IMR-90 (cell line): ENCODE data around the gene GABBR2. TPM values are rescaled to one million over a fixed set of nuclear protein-coding genes. Genes with fewer than 3 reads are reported as not detected.

ENCODE experiments used
- ATAC-seq: fragments of 200-7000 bp; cut with Tn5 transposase; 2 replicates; pipeline ENCODE4 v1.9.1; 2020; ENCODE audit warnings: low read depth, mild to moderate bottlenecking, moderate library complexity
- BruUV-seq: library from RNA; stranded (reverse); fragments of 400-500 nt; replicated peaks from 2 replicates; lab custom pipeline; 2021; lab: Mats Ljungman, UMichigan
- CTCF ChIA-PET: fragments of 300-600 bp; formaldehyde crosslinking; extraction: SDS; loops from one replicate; lab custom pipeline; 2021; ENCODE audit warnings: antibody characterized with exemption; lab: Yijun Ruan, JAX
- POLR2A ChIA-PET: fragments of 300-600 bp; sonication (Branson Sonifier 250); formaldehyde crosslinking; loops from one replicate; lab custom pipeline; 2022; ENCODE audit warnings: antibody characterized with exemption; ENCODE audit not compliant: unreplicated experiment; lab: Charles Lee
- DNase-seq: peaks from one replicate; pipeline ENCODE4 v3.0.0; 2013
- H2AFZ ChIP-seq: replicated peaks from 2 replicates; pipeline ENCODE3; 2013; ENCODE audit warnings: low read length, mild to moderate bottlenecking; ENCODE audit not compliant: poor library complexity
- H2AK5ac ChIP-seq: 2 replicates; pipeline ENCODE4 v1.6.1; 2013; ENCODE audit warnings: low read depth, low read length, inconsistent platforms
- H2AK9ac ChIP-seq: replicated peaks from 2 replicates; pipeline ENCODE3; 2013; ENCODE audit warnings: mild to moderate bottlenecking, low read depth, low read length, moderate library complexity; ENCODE audit not compliant: poor library complexity
- H2BK120ac ChIP-seq: 2 replicates; pipeline ENCODE4 v1.6.1; 2013; ENCODE audit warnings: low read depth, low read length, inconsistent platforms
- H2BK15ac ChIP-seq: 3 replicates; pipeline ENCODE4 v1.6.1; 2013; ENCODE audit warnings: low read depth, low read length, inconsistent platforms
- H2BK20ac ChIP-seq: 2 replicates; pipeline ENCODE4 v1.6.1; 2013; ENCODE audit warnings: low read depth, mild to moderate bottlenecking, inconsistent platforms, low read length, moderate library complexity
- H2BK5ac ChIP-seq: 2 replicates; pipeline ENCODE4 v1.6.1; 2013; ENCODE audit warnings: mild to moderate bottlenecking, low read depth, low read length, inconsistent platforms; ENCODE audit not compliant: poor library complexity, severe bottlenecking
- H3K14ac ChIP-seq: replicated peaks from 2 replicates; pipeline ENCODE4 v1.6.1; 2013; ENCODE audit warnings: low read depth, low read length, inconsistent platforms
- H3K18ac ChIP-seq: 2 replicates; pipeline ENCODE4 v1.6.1; 2013; ENCODE audit warnings: low read depth, low read length, control low read depth
- H3K23ac ChIP-seq: 2 replicates; pipeline ENCODE4 v1.6.1; 2013; ENCODE audit warnings: low read depth, low read length, inconsistent platforms
- H3K27ac ChIP-seq: 2 replicates; pipeline ENCODE4 v1.5.1; 2013; ENCODE audit warnings: mild to moderate bottlenecking, control low read depth, low read length; ENCODE audit not compliant: insufficient read depth
- H3K27me3 ChIP-seq: 2 replicates; pipeline ENCODE4 v1.6.1; 2013; ENCODE audit warnings: low read length; ENCODE audit not compliant: control insufficient read depth, insufficient read depth
- H3K36me3 ChIP-seq: 2 replicates; pipeline ENCODE4 v1.6.1; 2013; ENCODE audit warnings: low read length, mixed read lengths; ENCODE audit not compliant: control insufficient read depth, insufficient read depth
- H3K4ac ChIP-seq: 2 replicates; pipeline ENCODE4 v1.6.1; 2013; ENCODE audit warnings: low read depth, low read length, inconsistent platforms
- H3K4me1 ChIP-seq: 2 replicates; pipeline ENCODE4 v1.6.1; 2013; ENCODE audit warnings: low read length, mixed read lengths; ENCODE audit not compliant: control insufficient read depth, insufficient read depth
- H3K4me2 ChIP-seq: 2 replicates; pipeline ENCODE4 v1.6.1; 2013; ENCODE audit warnings: low read depth, mild to moderate bottlenecking, control low read depth, low read length, moderate library complexity
- H3K4me3 ChIP-seq: 2 replicates; pipeline ENCODE4 v1.5.1; 2013; ENCODE audit warnings: low read depth, mild to moderate bottlenecking, control low read depth, low read length, moderate library complexity; ENCODE audit not compliant: insufficient read depth
- H3K56ac ChIP-seq: 2 replicates; pipeline ENCODE4 v1.6.1; 2013; ENCODE audit warnings: low read length, inconsistent platforms; ENCODE audit not compliant: insufficient read depth; ENCODE audit errors: extremely low read depth
- H3K79me1 ChIP-seq, 2 experiments: 2 replicates each; pipeline ENCODE4 v1.6.1; 2013; ENCODE audit warnings: low read length in 2 of 2, inconsistent platforms in 1 of 2, low read depth in 1 of 2
- H3K9ac ChIP-seq: 2 replicates; pipeline ENCODE4 v1.6.1; 2013; ENCODE audit warnings: low read depth, low read length, control low read depth
- H3K9me1 ChIP-seq: 2 replicates; pipeline ENCODE4 v1.6.1; 2013; ENCODE audit warnings: low read length, inconsistent platforms; ENCODE audit not compliant: insufficient read depth
- H3K9me3 ChIP-seq: 2 replicates; pipeline ENCODE4 v1.6.1; 2013; ENCODE audit warnings: low read length; ENCODE audit not compliant: control insufficient read depth, insufficient read depth
- H4K20me1 ChIP-seq: 2 replicates; pipeline ENCODE4 v1.6.1; 2013; ENCODE audit warnings: low read length, inconsistent platforms; ENCODE audit not compliant: insufficient read depth
- H4K5ac ChIP-seq: 2 replicates; pipeline ENCODE4 v1.6.1; 2013; ENCODE audit warnings: mild to moderate bottlenecking, low read depth, low read length, control low read depth
- H4K8ac ChIP-seq, 2 experiments: 2 replicates each; pipeline ENCODE4 v1.6.1; 2013; ENCODE audit warnings: low read depth in 2 of 2, low read length in 2 of 2, control low read depth in 1 of 2, inconsistent platforms in 1 of 2
- H4K91ac ChIP-seq: 2 replicates; pipeline ENCODE4 v1.6.1; 2013; ENCODE audit warnings: low read depth, low read length, inconsistent platforms; ENCODE audit not compliant: insufficient read depth
- CEBPB ChIP-seq: IDR thresholded peaks from 2 replicates; pipeline ENCODE4 v1.6.1; 2012; ENCODE audit warnings: low read depth, low read length, improper control_type of control experiment
- CHD1 ChIP-seq: IDR thresholded peaks from 2 replicates; pipeline ENCODE4 v1.6.1; 2012; ENCODE audit warnings: low read depth, low read length, improper control_type of control experiment
- CTCF ChIP-seq: conservative IDR thresholded peaks from 2 replicates; pipeline ENCODE4 v1.5.1; 2012; ENCODE audit warnings: mild to moderate bottlenecking, low read depth, low read length, improper control_type of control experiment
- ELK1 ChIP-seq: fragments of 150-350 bp; IDR thresholded peaks from 2 replicates; pipeline ENCODE4 v1.6.1; 2016; ENCODE audit warnings: low read depth, mild to moderate bottlenecking, low read length, moderate library complexity, borderline replicate concordance
- FOS ChIP-seq: fragments of 150-350 bp; IDR thresholded peaks from 2 replicates; pipeline ENCODE4 v1.6.1; 2016; ENCODE audit warnings: low read depth, low read length
- MAFK ChIP-seq: IDR thresholded peaks from 2 replicates; pipeline ENCODE4 v1.6.1; 2012; ENCODE audit warnings: low read depth, low read length, improper control_type of control experiment
- MXI1 ChIP-seq: IDR thresholded peaks from 2 replicates; pipeline ENCODE4 v1.6.1; 2012; ENCODE audit warnings: low read depth, mild to moderate bottlenecking, low read length, moderate library complexity, borderline replicate concordance
- RCOR1 ChIP-seq: IDR thresholded peaks from 2 replicates; pipeline ENCODE4 v1.6.1; 2012; ENCODE audit warnings: mild to moderate bottlenecking, low read length, improper control_type of control experiment; ENCODE audit not compliant: insufficient replicate concordance
- USF2 ChIP-seq: fragments of 150-350 bp; IDR thresholded peaks from 2 replicates; pipeline ENCODE4 v1.6.1; 2017; ENCODE audit warnings: mild to moderate bottlenecking, antibody characterized with exemption, low read length, low read depth
- WGBS, 2 experiments: methylation state at CpG; one replicate each; pipeline versions ENCODE4 v1.1.5 to v1.1.7; 2013; ENCODE audit warnings: missing lambda C conversion rate in 2 of 2; ENCODE audit not compliant: insufficient read length in 1 of 2; ENCODE audit errors: extremely low coverage in 2 of 2; 5-methylcytosine and 5-hydroxymethylcytosine counted together
- dilution Hi-C: fragments of 300-500 bp; cut with HindIII; formaldehyde crosslinking; loops from one replicate; pipeline ENCODE4 v1.14.3; 2018; ENCODE audit warnings: low sequenced_read_pairs; ENCODE audit not compliant: unreplicated experiment
- in situ Hi-C: fragments of 300-500 bp; cut with MboI; formaldehyde crosslinking; loops from 3 replicates; pipeline ENCODE4 v1.14.3; 2019; ENCODE audit warnings: low sequenced_read_pairs, inconsistent platforms, mixed read lengths
- intact Hi-C: fragments of 100-400 bp; cut with micrococcal nuclease; formaldehyde crosslinking; loops from 2 replicates; pipeline ENCODE4 v1.10.0; 2022
- polyA plus RNA-seq, 3 experiments: library from polyadenylated mRNA; depleted of rRNA; stranded (reverse); fragments of >200 nt; gene quantifications; 2 replicates each; pipeline ENCODE4 v1.2.3, GENCODE V29; 2012; ENCODE audit warnings: low replicate concordance in 1 of 3
- total RNA-seq: library from RNA; depleted of rRNA; stranded (reverse); fragments of >200 nt; gene quantifications from 2 replicates; pipeline ENCODE4 v1.2.3, GENCODE V29; 2012

Gene GABBR2
- total and polyA plus RNA-seq, 2 of the 4 experiments (the other 2 are of a cell fraction): 14.2 to 20.3 TPM

GRCh38 chr9:98396656-98397055 is 312.1 kb downstream of the GABBR2 start:
- in situ Hi-C loops (no loop called here), intact Hi-C loops (no loop called here)
- no peak overlapping the region for H2BK15ac ChIP-seq

More at GRCh38 chr9:98396656-98397055, 312.1 kb downstream of the GABBR2 start:
- BruUV-seq: no TSS peak
- peaks cover 3% of the 10 kb centered on the region; the same call in 1 of the 2 replicates for H3K9me3 ChIP-seq
- WGBS, 2 experiments: 77% methylated on average over 5 of the region's 8 CpGs; no CpG with 5 or more reads in 1 of the 2 experiments
- no peaks in the 10 kb centered on the region; the same call in 1 of the 2 replicates for H3K9me1 ChIP-seq
- H3K56ac ChIP-seq: no peak overlapping the region
- no peak overlapping the region for H3K4me2 ChIP-seq
- peaks cover 2% of the 10 kb centered on the region; the same call in 1 of the 2 replicates for H3K36me3 ChIP-seq
- H2BK5ac ChIP-seq: no peak overlapping the region
- H4K20me1 ChIP-seq: no peaks in the 10 kb centered on the region
- H4K91ac ChIP-seq: no peak overlapping the region
- H3K27me3 ChIP-seq: no peaks in the 10 kb centered on the region
- H3K4ac ChIP-seq: no peak overlapping the region
- TF ChIP-seq RCOR1 (no peak), CHD1 (no peak), USF2 (no peak), MAFK (no peak), CTCF (no peak), CEBPB (no peak), FOS (no peak), ELK1 (no peak), MXI1 (no peak)
- H3K27ac ChIP-seq: no peak overlapping the region
- no peaks in the 10 kb centered on the region for H3K4me1 ChIP-seq
- no peak overlapping the region for H4K5ac ChIP-seq
- H3K79me1 ChIP-seq: no peaks in the 10 kb centered on the region
- no peak overlapping the region for H3K9ac ChIP-seq
- no peak overlapping the region for H3K14ac ChIP-seq
- H3K23ac ChIP-seq: no peak overlapping the region
- ChIA-PET CTCF (no interaction called here), POLR2A (no interaction called here)
- no peak overlapping the region for H2BK20ac ChIP-seq
- ATAC-seq: no peak
- no peak overlapping the region for H2AK9ac ChIP-seq
- no peak for DNase-seq
- no peak overlapping the region for H3K4me3 ChIP-seq
- dilution Hi-C loops: no loop called here
- no peak overlapping the region for H2AFZ ChIP-seq
- H2AK5ac ChIP-seq: no peak overlapping the region
- H4K8ac ChIP-seq: no peak overlapping the region
- H2BK120ac ChIP-seq: no peak overlapping the region
- H3K18ac ChIP-seq: no peak overlapping the region
